ENCODE results near the gene NTRK1.
A peak's percentile ranks its signal among the peaks of the same experiment; 100 is the strongest.
"Not testable (repeated sequence)": the region's sequence is repeated elsewhere in the genome, so short reads cannot be mapped to it uniquely, and the experiment has no call there.

NTRK1 gene

DNA sequence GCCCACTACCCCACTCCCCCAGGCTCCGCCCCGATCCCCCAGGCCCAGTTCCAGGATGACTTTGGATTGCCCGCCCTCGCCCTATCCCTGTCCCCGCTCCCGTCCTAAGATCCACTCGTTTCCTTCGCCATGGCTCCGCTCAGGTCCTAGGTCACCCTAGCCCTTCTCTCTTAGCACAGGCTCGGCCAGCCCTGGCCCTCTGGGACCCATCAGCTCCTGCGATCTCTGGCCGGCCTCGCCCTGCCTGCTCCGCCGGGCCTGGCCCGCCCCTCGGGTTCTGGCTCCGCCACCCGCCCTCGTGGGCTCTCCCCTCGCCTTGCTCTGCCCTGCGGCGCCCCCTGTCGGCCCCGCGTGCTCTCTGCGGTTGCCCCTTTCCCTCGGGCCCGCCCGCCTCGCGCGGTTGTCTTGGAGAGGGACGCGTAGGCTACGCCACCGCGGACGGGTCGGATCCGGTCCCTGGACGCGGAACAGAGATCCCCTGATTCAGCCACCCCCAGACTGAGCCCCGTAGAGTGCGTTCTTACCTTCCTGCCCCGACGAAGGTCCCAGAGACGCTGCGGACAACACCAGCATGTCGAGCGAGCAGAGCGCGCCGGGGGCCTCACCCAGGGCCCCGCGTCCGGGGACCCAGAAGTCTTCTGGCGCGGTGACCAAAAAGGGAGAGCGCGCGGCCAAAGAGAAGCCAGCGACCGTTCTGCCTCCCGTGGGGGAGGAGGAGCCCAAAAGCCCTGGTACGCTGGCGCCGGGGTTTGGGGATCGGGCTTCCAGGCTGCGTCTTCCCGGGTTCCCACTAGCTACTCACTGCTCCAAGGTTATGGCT is 59.8 kb downstream of the NTRK1 start, which contains the start of gene LRRC71:
TSS of gene LRRC71 (plus strand) at position 400 of the 820 bp plus-strand sequence. CDS start at position 572, 172 bp downstream.
- peak; percentile 39 to 51 for DNase-seq

DNA sequence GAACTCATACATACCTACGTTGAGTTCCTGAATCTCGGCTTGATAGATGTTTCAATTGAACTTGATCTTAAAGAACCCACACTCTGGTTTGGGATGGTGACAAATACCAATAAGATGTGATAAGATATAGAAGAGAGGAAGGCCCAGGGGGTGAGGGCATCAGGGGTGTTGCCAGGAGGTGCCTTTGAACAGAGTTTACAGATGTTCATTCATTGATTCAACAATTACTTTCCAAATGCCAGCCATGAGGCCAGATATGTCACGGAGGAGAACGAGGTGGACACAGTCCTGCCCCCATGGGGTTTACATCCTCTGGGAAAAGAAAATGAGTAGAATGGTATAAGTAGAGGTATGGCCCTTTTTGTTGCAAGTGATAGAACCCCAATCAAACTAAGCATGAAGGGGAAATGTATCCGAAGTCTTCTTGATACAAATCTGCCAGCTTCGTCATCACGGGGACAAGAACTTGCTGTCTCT is 60.4 kb downstream of the NTRK1 start:
- no peak for DNase-seq

DNA sequence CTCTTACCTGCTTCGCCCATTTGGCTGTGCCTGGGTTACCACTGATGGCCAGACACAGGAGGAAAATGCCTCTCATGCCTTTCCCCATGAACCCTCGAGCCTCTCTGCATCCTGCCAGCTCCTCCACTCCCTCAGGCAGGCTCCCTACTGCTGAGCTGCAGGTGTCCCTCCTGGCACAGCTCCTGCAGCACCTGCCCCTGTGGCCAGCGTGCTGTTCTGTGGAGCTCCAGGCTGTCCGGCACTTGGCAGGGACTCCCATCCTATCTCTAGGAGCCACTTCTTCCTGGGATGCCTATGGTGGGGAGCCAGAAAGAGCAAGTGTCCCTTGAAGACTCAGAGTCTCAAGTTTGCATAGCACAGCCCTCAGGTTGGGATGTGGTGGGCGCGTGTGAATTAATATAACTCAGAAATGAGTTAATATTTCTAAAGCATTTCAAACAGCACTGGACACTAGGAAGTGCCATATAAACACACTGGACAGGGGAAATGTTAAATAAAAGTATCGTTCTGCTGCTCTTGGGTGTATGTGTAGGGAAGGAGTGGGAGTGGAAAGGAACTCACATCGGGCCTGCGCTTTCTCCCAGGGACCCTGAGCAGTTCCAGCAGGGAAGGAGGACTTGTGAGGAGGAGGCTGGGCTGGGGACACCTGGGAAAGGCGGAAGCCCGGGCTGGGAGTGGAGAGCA is 62.5 kb downstream of the NTRK1 start:
- no peak for DNase-seq

GRCh38 chr1:156923670-156924477 is 63.2 kb downstream of the NTRK1 start:
- no peak for DNase-seq

GRCh38 chr1:156924478-156925153 is 64.0 kb downstream of the NTRK1 start:
- no peak for DNase-seq

GRCh38 chr1:156925154-156926010 is 64.7 kb downstream of the NTRK1 start:
- no peak for DNase-seq

DNA sequence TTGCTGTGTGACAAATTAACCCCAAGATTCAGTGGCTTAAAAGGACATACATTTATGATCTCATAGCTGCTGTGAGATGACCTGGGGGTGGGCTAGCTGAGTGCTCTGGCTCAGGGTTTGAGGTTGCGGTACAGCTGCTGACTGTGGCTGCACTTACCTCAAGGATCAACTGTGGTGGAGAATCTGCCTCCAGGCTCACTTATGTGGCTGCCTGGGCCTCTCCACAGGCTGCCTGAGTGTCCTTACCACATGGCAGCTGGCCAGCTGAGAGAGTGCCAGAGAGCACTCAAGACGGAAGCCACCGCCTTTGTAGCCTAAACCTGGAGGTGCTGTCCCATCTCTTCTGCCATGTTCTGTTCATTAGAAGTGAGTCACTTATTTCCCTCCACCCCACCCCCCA is 65.5 kb downstream of the NTRK1 start:
- peak in 1 of 2 donors; percentile 23 for DNase-seq

- DNase-seq, result not testable (repeated sequence)
Observed at GRCh38 chr1:156926695-156927094, 66.0 kb downstream of the NTRK1 start.

DNA sequence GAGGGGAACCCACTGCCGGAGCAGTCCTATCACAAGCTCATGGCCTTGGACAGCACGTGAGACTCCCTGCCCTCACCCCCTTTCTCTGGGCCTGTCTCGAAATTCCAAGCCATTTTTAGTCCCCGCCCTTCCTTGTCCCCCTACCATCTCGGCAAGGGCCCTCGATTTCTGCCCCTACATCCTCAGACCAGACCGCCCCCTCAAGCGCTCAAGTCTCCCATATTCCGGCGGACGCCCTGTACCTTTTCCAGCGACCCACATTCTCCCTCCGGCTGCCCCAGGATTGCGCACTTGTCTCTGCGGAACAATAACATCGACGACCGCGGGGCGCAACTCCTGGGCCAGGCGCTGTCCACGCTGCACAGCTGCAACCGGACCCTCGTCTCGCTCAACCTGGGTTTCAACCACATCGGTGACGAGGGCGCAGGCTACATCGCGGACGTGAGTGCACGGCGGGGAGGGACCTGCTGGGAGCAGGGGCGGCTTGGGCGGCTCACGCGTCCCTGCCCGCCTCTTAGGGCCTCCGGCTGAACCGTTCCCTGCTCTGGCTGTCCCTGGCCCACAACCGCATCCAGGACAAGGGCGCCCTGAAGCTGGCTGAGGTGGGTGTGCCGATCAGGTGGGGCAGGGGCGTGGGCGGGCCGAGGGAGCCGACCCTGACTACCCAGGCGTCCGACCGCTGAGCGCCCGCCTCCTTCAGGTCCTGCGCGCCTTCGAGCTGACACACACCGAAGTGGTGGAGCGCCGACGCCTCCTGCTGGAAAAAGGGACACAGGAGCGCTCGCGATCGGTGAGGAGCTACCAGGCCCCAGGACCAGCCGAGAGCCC is 66.8 kb downstream of the NTRK1 start:
- peak; percentile 52 to 58 for DNase-seq

DNA sequence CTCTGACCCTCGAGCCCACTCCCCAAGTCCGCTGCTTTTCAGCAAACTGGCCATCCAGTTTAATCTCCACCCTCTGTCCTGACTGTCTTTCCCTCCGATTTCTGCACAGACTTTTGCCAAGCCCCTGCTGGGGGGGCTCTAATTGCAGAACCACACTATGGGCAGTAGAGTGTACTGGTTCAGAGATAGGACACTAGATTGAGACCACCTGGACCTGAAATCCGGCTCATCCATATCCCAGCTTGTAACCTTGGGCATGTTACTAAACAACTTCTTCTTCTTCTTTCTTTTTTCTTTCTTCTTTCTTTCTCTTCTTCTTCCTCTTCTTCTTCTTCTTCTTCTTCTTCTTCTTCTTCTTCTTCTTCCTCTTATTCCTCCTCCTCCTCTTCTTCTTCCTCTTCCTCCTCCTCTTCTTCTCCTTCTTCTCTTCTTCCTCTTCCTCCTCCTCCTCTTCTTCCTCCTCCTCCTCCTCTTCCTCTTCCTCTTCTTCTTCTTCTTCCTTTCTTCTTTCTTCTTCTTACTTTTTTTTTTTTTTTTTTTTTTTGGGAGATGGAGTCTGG is 67.5 kb downstream of the NTRK1 start:
- no peak for DNase-seq

- no peak for DNase-seq
Observed at GRCh38 chr1:156929596-156930238, 69.1 kb downstream of the NTRK1 start.

DNA sequence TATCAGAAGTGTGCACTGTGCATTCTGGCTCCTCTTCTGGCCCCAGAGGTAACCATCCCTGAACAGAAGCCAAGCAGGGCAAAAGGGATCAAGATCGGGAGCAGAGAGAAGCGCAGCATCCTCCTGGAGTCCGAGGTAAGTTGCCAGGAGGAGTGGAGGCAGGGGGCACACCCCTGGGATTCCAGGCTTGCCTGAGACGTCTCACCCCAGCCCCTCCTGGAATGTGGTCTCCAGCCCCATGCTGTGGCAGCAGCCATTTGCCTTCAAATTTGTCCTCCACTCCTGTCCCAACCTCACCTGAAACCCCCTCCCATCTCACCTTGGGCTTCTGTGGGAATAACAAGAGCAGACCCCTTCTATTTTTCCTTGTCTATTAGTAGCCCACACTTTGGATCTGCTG is 69.8 kb downstream of the NTRK1 start:
- DNase-seq, result no peak

Measured in CD4-positive, alpha-beta T cell treated with Interleukin-4 for 1 hour (primary cell).